GDM1 (cell line): Measurements from ENCODE around the gene MCUB.
"Not testable (repeated sequence)": the region's sequence is repeated elsewhere in the genome, so short reads cannot be mapped to it uniquely, and the experiment has no call there.

Experiments
- DNase-seq: peaks from one replicate; lab custom pipeline; 2025; lab: John Stamatoyannopoulos, UW

Gene MCUB, protein sequence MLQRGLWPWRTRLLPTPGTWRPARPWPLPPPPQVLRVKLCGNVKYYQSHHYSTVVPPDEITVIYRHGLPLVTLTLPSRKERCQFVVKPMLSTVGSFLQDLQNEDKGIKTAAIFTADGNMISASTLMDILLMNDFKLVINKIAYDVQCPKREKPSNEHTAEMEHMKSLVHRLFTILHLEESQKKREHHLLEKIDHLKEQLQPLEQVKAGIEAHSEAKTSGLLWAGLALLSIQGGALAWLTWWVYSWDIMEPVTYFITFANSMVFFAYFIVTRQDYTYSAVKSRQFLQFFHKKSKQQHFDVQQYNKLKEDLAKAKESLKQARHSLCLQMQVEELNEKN

DNA sequence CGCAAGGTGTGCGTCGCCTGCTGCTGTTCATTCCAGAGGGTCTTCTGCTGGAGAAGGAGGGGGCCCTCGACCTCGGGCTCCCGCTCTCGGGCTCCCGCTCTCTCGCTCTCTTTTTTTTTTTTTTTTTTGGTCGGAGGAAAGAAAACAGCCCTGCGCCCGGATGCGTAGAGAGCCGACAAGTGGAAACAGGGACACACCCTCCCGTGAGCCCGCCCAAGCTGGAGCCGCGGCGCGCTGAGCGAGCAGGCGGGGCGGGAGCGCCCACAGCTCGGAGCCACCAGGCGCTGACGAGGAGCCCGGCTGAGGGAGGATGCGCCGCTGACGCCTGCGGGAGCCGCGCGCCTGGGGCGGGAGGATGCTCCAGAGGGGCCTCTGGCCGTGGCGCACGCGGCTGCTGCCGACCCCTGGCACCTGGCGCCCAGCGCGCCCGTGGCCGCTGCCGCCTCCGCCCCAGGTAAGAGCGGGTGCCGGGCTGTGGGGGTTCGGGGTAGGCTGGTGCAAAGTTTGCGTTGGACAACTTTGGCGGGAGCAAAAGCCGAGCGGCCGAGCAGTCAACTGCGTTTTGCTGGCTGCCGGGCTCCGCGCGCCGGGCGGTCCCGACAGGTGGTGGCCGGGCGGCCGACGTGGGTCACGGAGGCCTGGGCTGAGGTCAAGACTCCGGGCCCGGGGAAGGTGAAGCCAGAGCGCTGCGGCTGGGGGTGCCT, at the start of gene MCUB:
TSS of gene MCUB (plus strand) at position 264 of the 704 bp plus-strand sequence. CDS start at position 356, 92 bp downstream.
- DNase-seq = no peak

DNA sequence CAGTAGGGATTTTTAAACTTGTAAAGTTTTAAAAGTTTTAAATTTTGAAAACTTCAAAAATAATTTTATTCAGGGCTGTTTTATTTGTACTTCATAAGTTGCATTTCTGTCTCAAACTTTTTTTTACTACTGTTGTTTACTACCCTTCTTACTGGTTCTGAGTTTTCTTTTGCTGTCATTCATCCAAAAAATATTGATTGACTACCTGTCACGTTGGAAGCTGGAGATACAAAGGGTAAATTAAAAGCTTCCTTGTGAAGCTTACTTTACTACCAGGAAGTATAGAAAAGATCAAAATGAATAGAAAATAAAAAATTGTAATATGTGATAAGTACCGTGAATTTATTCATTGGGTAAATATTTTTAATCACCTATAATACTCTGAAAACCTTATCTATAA, 49.4 kb upstream of the MCUB start:
- no peak for DNase-seq

DNA sequence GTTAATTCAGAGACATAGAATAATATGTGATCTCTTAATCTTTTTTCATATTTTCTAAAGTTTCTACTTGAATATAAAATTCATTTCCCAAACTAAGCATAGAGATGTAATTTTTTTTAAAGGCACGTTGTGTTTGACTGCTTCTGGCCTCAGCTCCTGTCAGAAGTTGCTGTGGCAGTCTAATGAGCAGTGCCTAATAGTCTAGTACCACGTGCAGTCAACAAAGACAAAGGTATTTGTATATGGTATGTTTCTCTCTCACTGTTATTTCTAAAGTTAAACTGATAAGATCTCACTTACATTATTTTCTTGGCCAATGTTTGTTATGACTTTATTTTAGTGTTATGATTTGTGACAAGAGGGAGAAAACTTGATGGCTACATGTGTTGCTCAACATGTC, 48.6 kb upstream of the MCUB start:
- DNase-seq = no peak

DNA sequence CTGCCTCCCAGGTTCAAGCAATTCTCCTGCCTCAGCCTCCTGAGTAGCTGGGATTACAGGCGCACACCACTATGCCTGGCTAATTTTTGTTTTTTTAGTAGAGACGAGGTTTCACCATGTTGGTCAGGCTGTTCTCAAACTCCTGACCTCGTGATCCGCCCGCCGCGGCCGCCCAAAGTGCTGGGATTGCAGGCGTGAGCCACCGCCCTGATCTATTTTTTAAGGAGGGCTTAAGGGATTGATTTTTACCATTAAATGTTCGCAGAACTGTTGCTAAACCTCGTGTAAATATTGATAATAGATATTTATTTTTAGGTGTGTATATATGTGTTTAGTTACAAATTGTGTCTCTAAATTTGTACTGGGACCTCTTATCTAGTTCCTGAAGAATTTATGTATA, 46.7 kb upstream of the MCUB start:
- not testable (repeated sequence) for DNase-seq

DNA sequence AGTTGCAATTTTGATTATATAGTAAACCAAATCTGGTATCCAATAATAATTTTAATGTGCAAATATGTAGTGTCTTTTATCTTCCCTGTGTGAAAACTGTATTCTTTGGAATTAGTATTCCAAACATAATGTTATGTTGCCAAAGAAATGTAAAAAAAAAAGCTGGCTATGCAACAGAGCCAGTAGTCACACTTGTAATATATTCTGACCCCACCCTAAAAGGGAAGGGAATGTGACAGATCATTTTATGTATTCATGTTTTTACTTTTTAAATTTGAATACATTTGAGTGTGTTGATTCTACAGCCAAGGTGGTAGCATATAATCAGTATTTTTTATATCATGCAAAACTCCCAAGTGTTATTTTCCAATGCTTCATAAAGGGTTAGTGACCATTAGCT, 27.9 kb upstream of the MCUB start:
- no peak for DNase-seq

DNA sequence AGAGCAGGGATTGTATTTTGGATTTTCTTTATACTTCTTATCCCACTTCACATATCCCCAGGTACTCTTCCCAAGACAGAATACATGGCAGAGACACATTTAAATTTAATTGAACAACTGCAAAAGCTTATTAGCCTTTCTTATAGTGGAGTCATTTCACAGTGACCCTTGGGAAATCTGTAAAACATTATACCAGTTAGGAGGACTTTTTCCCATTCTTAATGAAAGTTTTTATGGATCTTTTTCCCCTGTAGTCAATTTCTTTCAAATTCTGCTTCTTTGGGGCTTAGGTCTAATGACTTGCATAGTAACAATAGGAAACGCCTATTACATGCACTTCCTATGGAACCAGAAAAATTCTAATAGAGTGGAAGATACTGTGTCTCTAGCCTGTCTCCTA, 14.6 kb upstream of the MCUB start:
- no peak for DNase-seq

DNA sequence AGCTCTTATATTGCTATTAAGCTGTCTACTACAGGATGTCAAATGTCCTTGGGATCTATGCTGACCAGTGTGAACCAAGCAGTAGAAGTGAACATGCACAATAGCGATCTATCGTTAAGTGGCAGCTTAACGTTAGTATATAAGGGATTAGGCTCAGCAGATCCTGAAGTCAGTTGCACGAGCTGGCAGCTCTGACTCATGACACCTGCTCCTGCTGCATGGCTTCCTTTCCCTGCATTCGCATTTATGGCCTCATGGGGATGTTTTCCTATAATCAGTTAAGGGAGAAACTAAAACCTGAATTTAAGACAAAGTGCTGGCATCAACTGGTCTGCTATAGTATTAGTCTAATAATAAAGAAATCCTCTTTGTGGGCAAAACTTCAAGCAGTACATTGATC, 12.7 kb upstream of the MCUB start:
- no peak for DNase-seq

DNA sequence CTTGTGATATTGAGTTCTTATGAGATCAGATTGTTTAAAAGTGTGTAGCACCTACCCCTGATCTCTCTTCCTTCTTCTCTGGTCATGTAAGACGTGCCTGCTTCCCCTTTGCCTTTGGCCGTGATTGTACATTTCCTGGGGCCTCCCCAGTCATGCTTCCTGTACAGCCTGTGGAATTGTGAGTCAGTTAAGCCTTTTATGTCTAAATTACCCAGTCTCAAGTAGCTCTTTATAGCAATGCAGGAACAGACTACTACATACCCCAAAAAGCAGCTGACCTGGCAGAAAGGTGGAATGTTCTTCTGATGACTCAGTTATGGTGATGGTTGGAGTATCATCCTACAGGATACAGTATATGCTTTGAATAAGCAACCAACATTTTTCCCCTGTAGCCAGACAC, 11.4 kb upstream of the MCUB start:
- DNase-seq = peak; percentile 36

DNA sequence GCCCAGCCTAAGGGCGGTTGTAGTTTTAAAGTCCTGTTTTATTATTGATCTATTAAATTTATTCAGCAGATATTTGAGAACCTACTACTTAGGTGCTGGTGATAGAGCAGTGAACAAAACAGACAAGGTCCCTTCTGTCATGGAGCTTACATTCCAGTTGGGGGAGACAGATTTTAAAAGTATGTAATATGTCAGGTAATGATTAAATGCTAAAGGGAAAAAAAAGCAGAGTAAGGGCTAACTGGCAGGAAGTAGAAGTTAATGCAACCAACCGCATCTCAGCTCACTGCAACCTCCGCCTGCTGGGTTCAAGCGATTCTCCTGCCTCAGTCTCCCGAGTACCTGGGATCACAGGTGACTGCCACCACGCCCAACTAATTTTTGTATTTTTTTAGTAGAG, 7.8 kb upstream of the MCUB start:
- DNase-seq = no peak

DNA sequence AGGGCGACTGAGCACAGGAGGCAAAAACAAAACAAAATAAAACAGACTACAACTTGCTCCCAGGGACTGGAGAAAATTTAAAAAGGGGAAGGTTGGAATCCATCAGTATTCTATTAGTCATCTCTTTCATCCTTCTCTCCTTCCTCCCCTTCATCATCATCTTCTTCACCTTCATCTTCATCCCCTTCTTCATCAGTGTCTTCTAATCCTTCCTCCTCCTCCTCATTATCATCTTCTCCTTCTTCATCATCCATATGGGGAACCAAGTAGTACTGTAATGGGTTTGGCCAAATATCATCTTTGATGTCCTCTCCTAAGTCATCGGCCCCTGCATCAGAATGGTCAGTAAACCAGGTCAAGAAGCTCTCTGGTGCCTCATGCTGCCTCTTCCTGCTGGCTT, 6.9 kb upstream of the MCUB start:
- DNase-seq = no peak

DNA sequence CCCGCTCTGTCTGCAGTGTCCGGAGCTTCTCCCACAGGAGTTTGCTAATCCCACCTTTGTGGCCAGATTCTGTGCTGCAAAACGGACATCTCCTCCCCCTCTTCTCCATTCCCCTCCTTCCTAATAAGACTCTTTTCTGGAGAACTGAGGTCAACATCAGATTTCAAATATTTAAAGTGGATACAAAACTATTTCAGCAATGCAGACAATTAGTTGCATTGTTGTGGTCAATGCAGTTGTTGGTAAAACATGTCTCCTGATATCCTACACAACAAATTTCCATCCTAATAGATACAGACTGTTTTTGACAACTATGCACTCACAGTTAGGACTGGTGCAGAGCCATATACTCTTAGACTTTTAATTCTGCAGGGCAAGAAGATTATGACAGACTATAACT, 5.1 kb upstream of the MCUB start:
- DNase-seq = no peak

DNA sequence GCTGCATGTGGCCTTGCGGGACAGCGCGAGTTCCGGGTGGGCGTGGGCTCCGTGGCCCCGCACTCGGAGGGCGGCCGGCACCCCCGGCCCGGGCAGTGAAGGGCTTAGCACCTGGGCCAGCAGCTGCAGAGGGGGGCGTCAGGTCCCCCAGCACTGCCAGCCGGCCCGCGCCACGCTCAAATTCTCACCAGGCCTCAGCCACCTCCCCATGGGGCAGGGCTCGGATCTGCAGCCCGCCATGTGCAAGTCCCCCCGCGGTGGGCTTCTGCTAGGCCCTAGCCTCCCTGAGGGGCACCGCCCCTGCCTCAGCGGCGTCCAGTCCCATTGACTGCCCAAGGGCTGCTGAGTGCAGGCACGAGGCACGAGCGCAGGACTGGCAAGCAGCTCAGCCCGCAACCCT, 2.6 kb upstream of the MCUB start:
- no peak for DNase-seq

DNA sequence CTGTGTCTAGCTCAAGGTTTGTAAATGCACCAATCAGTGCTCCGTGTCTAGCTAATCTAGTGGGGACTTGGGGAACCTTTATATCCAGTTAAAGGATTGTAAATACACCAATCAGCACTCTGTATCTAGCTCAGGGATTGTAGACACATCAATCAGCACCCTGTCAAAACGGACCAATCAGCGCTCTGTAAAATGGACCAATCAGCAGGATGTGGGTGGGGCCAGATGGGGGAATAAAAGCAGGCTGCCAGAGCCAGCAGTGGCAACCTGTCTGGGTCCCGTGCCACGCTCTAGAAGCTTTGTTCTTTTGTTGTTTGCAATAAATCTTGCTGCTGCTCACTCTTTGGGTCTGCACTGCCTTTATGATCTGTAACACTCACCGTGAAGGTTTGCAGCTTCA, 2.0 kb upstream of the MCUB start:
- DNase-seq = not testable (repeated sequence)

DNA sequence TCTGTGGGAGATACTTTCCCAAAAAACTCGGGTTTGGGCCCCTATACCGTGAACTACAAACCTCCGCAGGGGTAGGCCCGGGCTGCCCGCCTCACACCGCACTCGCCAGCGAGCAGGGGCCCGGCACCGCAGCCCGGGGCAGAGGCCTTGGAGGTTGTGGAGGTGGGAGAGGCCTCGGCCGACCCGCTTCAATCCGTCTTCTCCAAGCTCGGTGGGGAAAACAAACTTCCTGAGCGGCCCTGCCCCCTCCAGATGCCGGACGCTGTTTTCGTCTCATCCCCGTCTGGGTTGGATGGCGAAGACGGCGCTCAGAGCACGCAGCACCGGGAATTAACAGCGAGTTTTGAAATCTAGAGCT, 442 bp upstream of the MCUB start:
- no peak for DNase-seq

DNA sequence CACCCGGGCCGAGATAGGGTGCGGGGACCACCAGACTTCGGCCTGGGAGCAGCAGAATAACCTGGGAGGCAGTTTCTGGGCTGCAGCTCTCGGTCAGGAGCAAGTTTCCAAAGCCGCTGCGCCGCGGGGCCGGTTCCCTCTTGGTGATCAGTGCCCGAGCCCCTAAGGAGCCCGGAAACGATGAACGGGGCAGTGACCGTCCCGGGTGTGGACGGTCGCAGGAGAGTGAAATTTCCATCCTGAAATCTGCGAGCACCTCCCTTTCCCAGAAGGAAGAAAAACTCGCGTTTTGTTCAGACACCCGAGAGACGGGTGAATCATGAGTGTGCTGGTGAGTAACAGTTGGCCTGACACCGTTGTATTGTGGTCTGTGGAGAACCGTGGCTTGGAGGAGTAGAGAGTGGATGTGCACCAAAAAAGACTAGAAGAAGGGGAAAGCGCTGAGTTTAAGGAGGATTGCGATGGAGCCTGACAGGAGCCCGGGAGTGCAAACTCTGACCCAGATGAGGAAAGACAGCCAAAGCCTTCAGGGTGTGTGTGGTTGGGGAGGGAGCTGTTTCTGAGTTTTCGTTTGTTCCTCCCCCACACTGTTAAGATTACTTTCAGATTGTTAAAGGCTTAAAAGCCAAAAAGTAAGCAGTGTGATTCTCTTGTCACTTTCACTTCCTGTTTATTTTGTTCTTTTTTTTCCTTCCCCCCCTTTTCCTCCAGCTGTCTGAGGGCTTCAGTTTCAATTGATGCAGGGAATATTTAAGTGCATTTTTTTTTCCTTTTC, 828 bp downstream of the MCUB start:
- DNase-seq = no peak

DNA sequence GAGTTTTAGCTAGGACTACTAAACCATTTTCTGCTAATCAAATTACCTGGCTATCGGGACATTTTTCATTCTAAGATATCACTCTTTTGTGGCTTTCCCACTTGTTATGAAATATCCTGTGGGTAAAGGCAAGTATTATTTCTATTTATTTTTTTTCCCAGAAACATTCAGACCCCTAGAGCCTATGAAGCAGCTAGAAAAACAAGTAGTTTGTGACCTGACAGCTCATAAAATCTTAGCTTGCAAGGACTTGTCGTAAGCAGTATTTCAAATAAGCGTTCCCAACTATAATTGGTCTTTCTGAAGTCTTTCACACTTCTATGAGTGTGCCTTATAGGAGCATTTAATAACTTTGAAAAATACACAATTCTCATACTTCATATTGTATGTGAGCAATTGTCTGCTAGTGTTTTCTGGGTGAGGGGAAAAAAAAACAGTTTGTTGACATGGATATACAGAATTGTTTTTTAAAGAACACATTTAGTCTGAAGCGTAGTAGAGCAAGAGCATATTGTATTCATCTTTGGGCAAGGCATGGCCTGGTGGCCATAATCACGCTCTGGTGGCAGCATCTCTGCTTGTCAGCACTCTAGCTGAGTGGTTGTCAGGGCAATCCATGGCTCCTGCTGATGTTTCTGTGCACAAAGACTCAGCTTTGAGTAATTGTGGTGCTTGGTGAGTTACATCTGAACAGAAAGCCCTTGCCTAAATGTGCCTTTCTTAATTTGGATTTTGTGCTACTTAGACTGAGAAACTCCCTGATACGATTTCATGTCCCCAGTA, 2.6 kb downstream of the MCUB start:
- DNase-seq = no peak

DNA sequence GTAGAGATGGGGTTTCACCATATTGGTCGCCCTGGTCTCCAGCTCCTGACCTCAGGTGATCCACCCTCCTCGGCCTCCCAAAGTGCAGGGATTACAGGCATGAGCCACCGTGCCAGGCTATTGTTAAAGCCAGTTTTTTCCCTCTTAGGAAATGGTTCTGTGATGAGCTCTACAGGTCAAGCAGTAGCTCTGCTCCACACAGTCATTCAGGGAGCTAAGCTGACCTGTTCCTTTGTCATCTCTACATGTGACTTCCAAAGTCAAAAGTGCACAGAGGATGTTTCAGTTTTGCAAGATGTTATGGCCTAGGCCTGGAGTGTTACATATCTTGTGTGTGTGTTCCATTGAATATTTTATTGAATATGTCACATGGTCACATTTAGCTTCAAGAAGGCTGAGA, 11.4 kb downstream of the MCUB start:
- DNase-seq = no peak

DNA sequence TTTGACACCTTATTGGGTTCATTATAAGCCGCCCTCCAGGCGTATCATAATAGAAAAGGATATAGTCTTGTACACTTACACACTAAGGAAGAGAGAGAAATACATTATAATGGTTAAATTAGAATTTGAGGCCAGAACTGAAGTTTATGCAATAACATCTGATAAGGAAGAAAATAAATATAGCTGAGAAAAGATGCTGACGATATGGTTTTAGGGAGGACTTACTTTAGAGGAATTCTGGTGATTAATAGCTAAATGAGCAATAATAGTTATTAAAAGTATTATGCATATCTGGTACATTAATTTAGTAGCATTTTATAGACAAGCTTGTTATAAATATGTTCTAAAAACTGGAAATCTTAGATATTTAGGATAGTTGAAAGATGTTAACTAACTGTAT, 12.1 kb downstream of the MCUB start:
- no peak for DNase-seq

DNA sequence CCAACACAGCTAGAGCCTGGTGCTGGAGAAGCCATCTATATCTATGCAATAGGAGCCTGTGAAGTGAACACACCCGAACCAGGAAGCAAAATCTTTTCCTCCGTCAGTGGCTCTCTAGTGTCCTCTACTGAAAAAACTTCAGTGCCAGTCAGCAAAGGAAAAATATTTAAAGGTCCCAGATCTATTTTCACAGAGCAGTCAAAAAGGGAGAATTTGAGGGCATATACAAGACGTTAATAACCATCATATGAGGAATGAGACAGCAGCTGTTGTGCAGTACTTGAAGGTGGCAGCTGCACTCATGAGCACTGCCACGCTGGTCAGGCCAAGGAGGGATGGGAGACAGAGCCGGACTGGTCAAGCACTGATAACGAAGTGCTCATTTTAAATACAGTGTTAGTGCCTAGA, 14.4 kb downstream of the MCUB start:
- no peak for DNase-seq

DNA sequence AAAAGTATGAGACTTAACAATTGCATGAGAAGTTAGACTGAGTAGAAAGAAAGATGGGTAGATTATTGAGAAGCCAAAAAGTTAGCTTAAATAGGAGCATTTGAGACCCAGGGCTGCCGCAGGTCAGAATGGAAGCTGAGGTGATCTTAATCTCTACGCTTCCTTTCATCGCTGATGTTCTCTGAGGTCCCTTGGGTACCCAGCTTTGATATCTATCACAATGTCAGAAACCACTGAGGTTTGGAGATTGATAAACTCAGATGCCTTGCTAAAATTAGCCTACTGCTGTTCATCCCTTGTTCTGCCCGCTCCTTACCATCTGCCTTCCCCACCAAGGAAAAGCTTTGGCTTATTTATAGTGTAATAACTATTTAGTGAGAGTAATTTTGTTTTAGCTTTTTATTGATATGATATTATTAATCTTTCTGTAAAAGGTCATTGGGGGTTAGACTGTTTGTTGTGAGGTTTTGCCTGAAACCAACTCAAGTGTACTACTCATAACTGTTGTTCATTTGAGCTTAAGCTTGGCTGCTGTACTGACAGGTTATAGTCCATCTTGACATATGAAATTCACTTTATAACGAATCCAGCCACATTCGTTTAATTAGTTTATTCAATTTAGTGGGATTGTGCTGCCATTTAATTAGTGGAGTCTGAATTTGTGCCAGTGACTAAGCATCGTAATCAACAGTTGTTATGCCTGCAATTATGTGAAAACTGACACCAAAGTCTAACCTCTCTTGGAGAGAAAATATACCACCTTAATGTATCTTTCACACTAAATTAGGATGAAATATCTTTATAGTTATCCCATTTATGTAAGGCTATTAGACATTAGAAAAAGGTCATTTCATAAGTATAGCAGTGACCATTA, 15.1 kb downstream of the MCUB start:
- no peak for DNase-seq

DNA sequence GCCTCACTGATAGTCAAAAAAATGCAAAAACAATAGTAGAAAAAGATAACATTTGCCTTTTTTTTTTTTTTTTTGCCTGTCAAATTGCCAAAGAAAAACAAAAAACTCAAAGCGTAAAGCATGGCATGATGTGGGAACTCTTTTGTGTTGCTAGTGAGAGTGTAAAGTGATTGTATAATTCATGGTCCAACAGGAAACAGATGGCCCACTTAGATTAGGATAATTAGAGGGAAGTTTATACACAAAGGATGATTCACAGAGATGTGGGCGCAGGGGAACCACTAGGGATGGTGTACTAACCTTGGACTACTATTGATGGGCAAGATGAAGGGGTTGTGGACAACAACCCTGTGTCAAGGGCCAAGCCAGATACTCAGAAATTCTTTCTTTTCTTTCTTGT, 16.4 kb downstream of the MCUB start:
- peak; percentile 42 for DNase-seq
